ENCODE data around the gene PTPN9. TPM values are rescaled to one million over a fixed set of nuclear protein-coding genes. Genes with fewer than 3 reads are reported as not detected.
"Not testable (repeated sequence)": the region's sequence is repeated elsewhere in the genome, so short reads cannot be mapped to it uniquely, and the experiment has no call there.

The PTPN9 gene
- polyA plus RNA-seq, 4 donors = 43.5 to 47.8 (median 47.1) TPM

- no peak for DNase-seq (ENCODE audit: low read depth in 4 of 4, low spot score in 3 of 4)
These were observed 5.0 kb upstream of the PTPN9 start for GRCh38 chr15:75584121-75584520.

DNA sequence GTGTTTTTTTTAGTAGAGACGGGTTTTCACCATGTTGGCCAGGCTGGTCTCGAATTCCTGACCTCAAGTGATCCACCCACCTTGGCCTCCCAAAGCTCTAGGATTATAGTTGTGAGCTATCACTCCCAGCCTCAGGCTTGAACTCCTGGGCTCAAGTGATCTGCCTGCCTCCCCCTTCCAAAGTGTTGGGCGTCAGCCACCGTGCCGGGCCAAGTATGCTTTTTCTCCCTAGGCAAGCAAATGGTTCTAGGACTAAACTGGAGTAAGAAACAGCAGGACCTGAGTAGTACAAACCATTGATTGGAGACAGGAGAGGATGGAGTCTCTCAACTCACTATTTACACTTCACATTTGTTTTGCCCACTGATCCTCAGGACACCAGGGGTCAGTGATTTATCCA, 4.6 kb upstream of the PTPN9 start:
- DNase-seq (ENCODE audit: low read depth in 4 of 4, low spot score in 3 of 4) = no peak

GRCh38 chr15:75582943-75583342, 3.8 kb upstream of the PTPN9 start:
- DNase-seq (ENCODE audit: low read depth in 4 of 4, low spot score in 3 of 4) = not testable (repeated sequence)

- peak in 1 of 4 donors; percentile 20 for DNase-seq (ENCODE audit: low read depth in 4 of 4, low spot score in 3 of 4)
These were observed 755 bp downstream of the PTPN9 start for GRCh38 chr15:75578173-75578947.

GRCh38 chr15:75577401-75578172, 1.5 kb downstream of the PTPN9 start:
- peak in 1 of 4 donors; percentile 5 for DNase-seq (ENCODE audit: low read depth in 4 of 4, low spot score in 3 of 4)

GRCh38 chr15:75573648-75574384, 5.3 kb downstream of the PTPN9 start:
- DNase-seq (ENCODE audit: low read depth in 4 of 4, low spot score in 3 of 4) = no peak

GRCh38 chr15:75570126-75570845, 8.8 kb downstream of the PTPN9 start:
- no peak for DNase-seq (ENCODE audit: low read depth in 4 of 4, low spot score in 3 of 4)

GRCh38 chr15:75565062-75565970, 13.8 kb downstream of the PTPN9 start:
- DNase-seq (ENCODE audit: low read depth in 4 of 4, low spot score in 3 of 4) = no peak

GRCh38 chr15:75561888-75562287, 17.2 kb downstream of the PTPN9 start:
- no peak for DNase-seq (ENCODE audit: low read depth in 4 of 4, low spot score in 3 of 4)

DNA sequence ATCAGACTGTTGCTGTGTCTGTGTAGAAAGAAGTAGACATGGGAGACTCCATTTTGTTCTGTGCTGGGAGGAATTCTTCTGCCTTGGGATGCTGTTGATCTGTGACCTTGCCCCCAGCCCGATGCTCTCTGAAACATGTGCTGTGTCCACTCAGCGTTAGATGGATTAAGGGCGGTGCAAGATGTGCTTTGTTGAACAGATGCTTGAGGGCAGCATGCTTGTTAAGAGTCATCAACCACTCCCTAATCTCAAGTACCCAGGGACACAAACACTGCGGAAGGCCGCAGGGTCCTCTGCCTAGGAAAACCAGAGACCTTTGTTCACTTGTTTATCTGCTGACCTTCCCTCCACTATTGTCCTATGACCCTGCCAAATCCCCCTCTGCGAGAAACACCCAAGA, 19.8 kb downstream of the PTPN9 start:
- not testable (repeated sequence) for DNase-seq (ENCODE audit: low read depth in 4 of 4, low spot score in 3 of 4)

- DNase-seq (ENCODE audit: low read depth in 4 of 4, low spot score in 3 of 4) = not testable (repeated sequence)
These were observed 20.2 kb downstream of the PTPN9 start for GRCh38 chr15:75558955-75559354.

- no peak for DNase-seq (ENCODE audit: low read depth in 4 of 4, low spot score in 3 of 4)
These were observed 24.4 kb downstream of the PTPN9 start for GRCh38 chr15:75554717-75555116.

DNA sequence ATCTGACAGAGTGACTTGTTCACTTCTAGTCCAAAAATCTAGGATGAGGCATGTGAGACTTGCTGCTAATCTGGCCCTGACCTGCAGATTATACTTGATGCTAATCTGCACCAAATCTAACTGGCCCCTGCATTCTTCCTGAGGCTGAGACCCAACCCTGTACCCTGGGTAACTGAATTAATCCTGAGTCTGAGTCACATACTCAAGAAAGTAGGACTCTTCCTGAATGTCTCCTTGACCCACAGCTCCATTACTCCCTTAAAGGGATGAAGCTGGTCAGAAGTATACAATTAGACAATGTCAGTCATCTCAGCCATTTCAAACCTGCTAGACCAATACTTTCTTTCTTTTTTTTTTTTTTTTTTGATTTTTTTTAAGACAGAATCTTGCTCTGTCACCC, 25.5 kb downstream of the PTPN9 start:
- no peak for DNase-seq (ENCODE audit: low read depth in 4 of 4, low spot score in 3 of 4)

- no peak for DNase-seq (ENCODE audit: low read depth in 4 of 4, low spot score in 3 of 4)
These were observed 28.0 kb downstream of the PTPN9 start for GRCh38 chr15:75551091-75551490.

DNA sequence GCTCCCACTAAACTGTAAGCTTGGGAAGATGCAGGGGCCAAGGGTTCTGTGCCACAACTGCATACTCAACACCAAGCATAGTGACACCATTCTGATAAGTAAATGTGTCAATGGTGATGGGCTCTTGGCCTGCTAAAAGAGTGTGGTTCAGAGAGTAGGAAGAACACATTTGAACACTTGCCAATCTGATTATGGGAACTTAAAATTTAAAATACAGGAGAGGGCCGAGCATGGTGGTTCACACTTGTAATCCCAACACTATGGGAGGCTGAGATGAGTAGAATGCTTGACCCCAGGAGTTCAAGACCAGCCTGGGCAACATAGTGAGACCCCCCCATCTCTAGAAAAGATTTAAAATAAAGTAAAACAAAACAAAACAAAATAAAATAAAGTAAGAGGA, 34.1 kb downstream of the PTPN9 start:
- no peak for DNase-seq (ENCODE audit: low read depth in 4 of 4, low spot score in 3 of 4)

- no peak for DNase-seq (ENCODE audit: low read depth in 4 of 4, low spot score in 3 of 4)
These were observed 34.8 kb downstream of the PTPN9 start for GRCh38 chr15:75544359-75544758.

DNA sequence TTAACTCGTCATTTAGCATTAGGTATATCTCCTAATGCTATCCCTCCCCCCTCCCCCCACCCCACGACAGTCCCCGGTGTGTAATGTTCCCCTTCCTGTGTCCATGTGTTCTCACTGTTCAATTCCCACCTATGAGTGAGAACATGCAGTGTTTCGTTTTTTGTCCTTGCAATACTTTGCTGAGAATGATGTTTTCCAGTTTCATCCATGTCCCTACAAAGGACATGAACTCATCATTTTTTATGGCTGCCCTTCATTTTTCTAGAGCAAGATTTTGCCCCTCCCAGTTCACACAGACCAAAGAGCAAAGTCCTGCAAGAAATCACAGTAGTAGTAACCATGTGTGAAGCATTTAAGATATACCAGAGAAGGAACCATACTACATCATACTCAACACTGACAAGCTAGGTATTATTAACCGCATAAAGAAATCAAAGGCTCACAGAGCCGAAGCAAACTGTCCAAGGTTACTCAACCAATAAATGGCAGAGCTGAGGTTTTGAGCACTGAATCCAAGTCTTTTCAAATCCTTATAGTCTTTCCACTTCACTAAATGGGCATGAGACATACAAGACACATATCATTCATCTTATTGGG, 36.1 kb downstream of the PTPN9 start:
- DNase-seq (ENCODE audit: low read depth in 4 of 4, low spot score in 3 of 4) = not testable (repeated sequence)

GRCh38 chr15:75542386-75542797, 36.7 kb downstream of the PTPN9 start:
- no peak for DNase-seq (ENCODE audit: low read depth in 4 of 4, low spot score in 3 of 4)

- DNase-seq (ENCODE audit: low read depth in 4 of 4, low spot score in 3 of 4) = no peak
These were observed 40.7 kb downstream of the PTPN9 start for GRCh38 chr15:75538376-75538775.

Measured in right renal pelvis (tissue), 4 donors.